HEK293T (cell line): Measurements from ENCODE around the gene ESPN.

ENCODE experiments used
- ARNT ChIP-seq: fragments of 450-650 bp; IDR thresholded peaks from 2 replicates; pipeline ENCODE4 v1.6.1; 2017; ENCODE audit warnings: mild to moderate bottlenecking
- CTBP1 ChIP-seq: fragments of 450-650 bp; IDR thresholded peaks from 2 replicates; pipeline ENCODE4 v1.6.1; 2016; ENCODE audit warnings: borderline replicate concordance
- ELF4 ChIP-seq: fragments of 450-650 bp; IDR thresholded peaks from 2 replicates; pipeline ENCODE4 v1.6.1; 2017; ENCODE audit warnings: antibody characterized with exemption
- FOXA1 ChIP-seq: fragments of 450-650 bp; IDR thresholded peaks from 2 replicates; pipeline ENCODE4 v1.6.1; 2016; ENCODE audit warnings: mild to moderate bottlenecking
- FOXK2 ChIP-seq: fragments of 450-650 bp; IDR thresholded peaks from 2 replicates; pipeline ENCODE4 v1.6.1; 2016; ENCODE audit warnings: mild to moderate bottlenecking
- FOXM1 ChIP-seq: fragments of 450-650 bp; IDR thresholded peaks from 2 replicates; pipeline ENCODE4 v1.6.1; 2017; ENCODE audit warnings: mild to moderate bottlenecking, borderline replicate concordance
- PKNOX1 ChIP-seq: fragments of 450-650 bp; IDR thresholded peaks from 2 replicates; pipeline ENCODE4 v1.6.1; 2016
- SUZ12 ChIP-seq: fragments of 450-650 bp; IDR thresholded peaks from 2 replicates; pipeline ENCODE4 v1.6.1; 2016; ENCODE audit warnings: mild to moderate bottlenecking
- ZNF384 ChIP-seq: fragments of 450-650 bp; IDR thresholded peaks from 2 replicates; pipeline ENCODE4 v1.6.1; 2016

- TF ChIP-seq FOXM1 = no peak
- TF ChIP-seq CTBP1 = no peak
- no peak for TF ChIP-seq SUZ12
- no peak for TF ChIP-seq ARNT
- TF ChIP-seq ZNF384 = no peak
- no peak for TF ChIP-seq FOXA1
- TF ChIP-seq FOXK2 = no peak
- no peak for TF ChIP-seq ELF4
- no peak for TF ChIP-seq PKNOX1
Observed at GRCh38 chr1:6489799-6490180, 65.2 kb downstream of the ESPN start.
